IMR-90 (cell line): ENCODE results near the gene AGTR1. TPM values are rescaled to one million over a fixed set of nuclear protein-coding genes. Genes with fewer than 3 reads are reported as not detected.

Experiments
- ATAC-seq: fragments of 200-7000 bp; cut with Tn5 transposase; 2 replicates; pipeline ENCODE4 v1.9.1; 2020; ENCODE audit warnings: low read depth, mild to moderate bottlenecking, moderate library complexity
- BruUV-seq: library from RNA; stranded (reverse); fragments of 400-500 nt; replicated peaks from 2 replicates; lab custom pipeline; 2021; lab: Mats Ljungman, UMichigan
- CTCF ChIA-PET: fragments of 300-600 bp; formaldehyde crosslinking; extraction: SDS; loops from one replicate; lab custom pipeline; 2021; ENCODE audit warnings: antibody characterized with exemption; lab: Yijun Ruan, JAX
- POLR2A ChIA-PET: fragments of 300-600 bp; sonication (Branson Sonifier 250); formaldehyde crosslinking; loops from one replicate; lab custom pipeline; 2022; ENCODE audit warnings: antibody characterized with exemption; ENCODE audit not compliant: unreplicated experiment; lab: Charles Lee
- DNase-seq: peaks from one replicate; pipeline ENCODE4 v3.0.0; 2013
- H2AFZ ChIP-seq: replicated peaks from 2 replicates; pipeline ENCODE3; 2013; ENCODE audit warnings: low read length, mild to moderate bottlenecking; ENCODE audit not compliant: poor library complexity
- H2AK5ac ChIP-seq: 2 replicates; pipeline ENCODE4 v1.6.1; 2013; ENCODE audit warnings: low read depth, low read length, inconsistent platforms
- H2AK9ac ChIP-seq: replicated peaks from 2 replicates; pipeline ENCODE3; 2013; ENCODE audit warnings: mild to moderate bottlenecking, low read depth, low read length, moderate library complexity; ENCODE audit not compliant: poor library complexity
- H2BK120ac ChIP-seq: 2 replicates; pipeline ENCODE4 v1.6.1; 2013; ENCODE audit warnings: low read depth, low read length, inconsistent platforms
- H2BK15ac ChIP-seq: 3 replicates; pipeline ENCODE4 v1.6.1; 2013; ENCODE audit warnings: low read depth, low read length, inconsistent platforms
- H2BK20ac ChIP-seq: 2 replicates; pipeline ENCODE4 v1.6.1; 2013; ENCODE audit warnings: low read depth, mild to moderate bottlenecking, inconsistent platforms, low read length, moderate library complexity
- H2BK5ac ChIP-seq: 2 replicates; pipeline ENCODE4 v1.6.1; 2013; ENCODE audit warnings: mild to moderate bottlenecking, low read depth, low read length, inconsistent platforms; ENCODE audit not compliant: poor library complexity, severe bottlenecking
- H3K14ac ChIP-seq: replicated peaks from 2 replicates; pipeline ENCODE4 v1.6.1; 2013; ENCODE audit warnings: low read depth, low read length, inconsistent platforms
- H3K18ac ChIP-seq: 2 replicates; pipeline ENCODE4 v1.6.1; 2013; ENCODE audit warnings: low read depth, low read length, control low read depth
- H3K23ac ChIP-seq: 2 replicates; pipeline ENCODE4 v1.6.1; 2013; ENCODE audit warnings: low read depth, low read length, inconsistent platforms
- H3K27ac ChIP-seq: 2 replicates; pipeline ENCODE4 v1.5.1; 2013; ENCODE audit warnings: mild to moderate bottlenecking, control low read depth, low read length; ENCODE audit not compliant: insufficient read depth
- H3K27me3 ChIP-seq: 2 replicates; pipeline ENCODE4 v1.6.1; 2013; ENCODE audit warnings: low read length; ENCODE audit not compliant: control insufficient read depth, insufficient read depth
- H3K36me3 ChIP-seq: 2 replicates; pipeline ENCODE4 v1.6.1; 2013; ENCODE audit warnings: low read length, mixed read lengths; ENCODE audit not compliant: control insufficient read depth, insufficient read depth
- H3K4ac ChIP-seq: 2 replicates; pipeline ENCODE4 v1.6.1; 2013; ENCODE audit warnings: low read depth, low read length, inconsistent platforms
- H3K4me1 ChIP-seq: 2 replicates; pipeline ENCODE4 v1.6.1; 2013; ENCODE audit warnings: low read length, mixed read lengths; ENCODE audit not compliant: control insufficient read depth, insufficient read depth
- H3K4me2 ChIP-seq: 2 replicates; pipeline ENCODE4 v1.6.1; 2013; ENCODE audit warnings: low read depth, mild to moderate bottlenecking, control low read depth, low read length, moderate library complexity
- H3K4me3 ChIP-seq: 2 replicates; pipeline ENCODE4 v1.5.1; 2013; ENCODE audit warnings: low read depth, mild to moderate bottlenecking, control low read depth, low read length, moderate library complexity; ENCODE audit not compliant: insufficient read depth
- H3K56ac ChIP-seq: 2 replicates; pipeline ENCODE4 v1.6.1; 2013; ENCODE audit warnings: low read length, inconsistent platforms; ENCODE audit not compliant: insufficient read depth; ENCODE audit errors: extremely low read depth
- H3K79me1 ChIP-seq, 2 experiments: 2 replicates each; pipeline ENCODE4 v1.6.1; 2013; ENCODE audit warnings: low read length in 2 of 2, inconsistent platforms in 1 of 2, low read depth in 1 of 2
- H3K9ac ChIP-seq: 2 replicates; pipeline ENCODE4 v1.6.1; 2013; ENCODE audit warnings: low read depth, low read length, control low read depth
- H3K9me1 ChIP-seq: 2 replicates; pipeline ENCODE4 v1.6.1; 2013; ENCODE audit warnings: low read length, inconsistent platforms; ENCODE audit not compliant: insufficient read depth
- H3K9me3 ChIP-seq: 2 replicates; pipeline ENCODE4 v1.6.1; 2013; ENCODE audit warnings: low read length; ENCODE audit not compliant: control insufficient read depth, insufficient read depth
- H4K20me1 ChIP-seq: 2 replicates; pipeline ENCODE4 v1.6.1; 2013; ENCODE audit warnings: low read length, inconsistent platforms; ENCODE audit not compliant: insufficient read depth
- H4K5ac ChIP-seq: 2 replicates; pipeline ENCODE4 v1.6.1; 2013; ENCODE audit warnings: mild to moderate bottlenecking, low read depth, low read length, control low read depth
- H4K8ac ChIP-seq, 2 experiments: 2 replicates each; pipeline ENCODE4 v1.6.1; 2013; ENCODE audit warnings: low read depth in 2 of 2, low read length in 2 of 2, control low read depth in 1 of 2, inconsistent platforms in 1 of 2
- H4K91ac ChIP-seq: 2 replicates; pipeline ENCODE4 v1.6.1; 2013; ENCODE audit warnings: low read depth, low read length, inconsistent platforms; ENCODE audit not compliant: insufficient read depth
- BHLHE40 ChIP-seq: fragments of 150-350 bp; IDR thresholded peaks from 2 replicates; pipeline ENCODE4 v1.6.1; 2016; ENCODE audit warnings: mild to moderate bottlenecking, low read depth, low read length
- RCOR1 ChIP-seq: IDR thresholded peaks from 2 replicates; pipeline ENCODE4 v1.6.1; 2012; ENCODE audit warnings: mild to moderate bottlenecking, low read length, improper control_type of control experiment; ENCODE audit not compliant: insufficient replicate concordance
- SMC3 ChIP-seq: fragments of 150-350 bp; IDR thresholded peaks from 2 replicates; pipeline ENCODE4 v1.6.1; 2016; ENCODE audit warnings: low read depth, mild to moderate bottlenecking, antibody characterized with exemption, low read length, moderate library complexity
- WGBS, 2 experiments: methylation state at CpG; one replicate each; pipeline versions ENCODE4 v1.1.5 to v1.1.7; 2013; ENCODE audit warnings: missing lambda C conversion rate in 2 of 2; ENCODE audit not compliant: insufficient read length in 1 of 2; ENCODE audit errors: extremely low coverage in 2 of 2; 5-methylcytosine and 5-hydroxymethylcytosine counted together
- dilution Hi-C: fragments of 300-500 bp; cut with HindIII; formaldehyde crosslinking; loops from one replicate; pipeline ENCODE4 v1.14.3; 2018; ENCODE audit warnings: low sequenced_read_pairs; ENCODE audit not compliant: unreplicated experiment
- in situ Hi-C: fragments of 300-500 bp; cut with MboI; formaldehyde crosslinking; loops from 3 replicates; pipeline ENCODE4 v1.14.3; 2019; ENCODE audit warnings: low sequenced_read_pairs, inconsistent platforms, mixed read lengths
- intact Hi-C: fragments of 100-400 bp; cut with micrococcal nuclease; formaldehyde crosslinking; loops from 2 replicates; pipeline ENCODE4 v1.10.0; 2022
- polyA plus RNA-seq, 3 experiments: library from polyadenylated mRNA; depleted of rRNA; stranded (reverse); fragments of >200 nt; gene quantifications; 2 replicates each; pipeline ENCODE4 v1.2.3, GENCODE V29; 2012; ENCODE audit warnings: low replicate concordance in 1 of 3
- total RNA-seq: library from RNA; depleted of rRNA; stranded (reverse); fragments of >200 nt; gene quantifications from 2 replicates; pipeline ENCODE4 v1.2.3, GENCODE V29; 2012
- TF ChIP-seq, protein P1 (sequence below): fragments of 150-350 bp; IDR thresholded peaks from 2 replicates; pipeline ENCODE4 v1.6.1; 2017; ENCODE audit warnings: mild to moderate bottlenecking, antibody characterized with exemption, low read length, low read depth

The AGTR1 gene
- total and polyA plus RNA-seq, 2 of the 4 experiments (the other 2 are of a cell fraction): 2.2 to 2.7 TPM

GRCh38 chr3:148756311-148756710, 58.6 kb downstream of the AGTR1 start:
- Histone ChIP-seq H3K4me1 (no peaks in the 10 kb centered on the region), H3K27ac (no peak overlapping the region), H2BK20ac (no peak overlapping the region), H4K5ac (no peak overlapping the region), H2BK5ac (no peak overlapping the region), H2BK120ac (no peak overlapping the region), H3K27me3 (no peaks in the 10 kb centered on the region; the same call in 1 of the 2 replicates), H3K9me3 (no peaks in the 10 kb centered on the region), H4K91ac (no peak overlapping the region), H2AK9ac (no peak overlapping the region), H3K79me1 (no peaks in the 10 kb centered on the region), H3K14ac (no peak overlapping the region), H3K4me3 (no peak overlapping the region), H2BK15ac (no peak overlapping the region), H3K56ac (no peak overlapping the region), H3K23ac (no peak overlapping the region), H3K4me2 (no peak overlapping the region), H3K9me1 (no peaks in the 10 kb centered on the region), H2AFZ (no peak overlapping the region), H3K18ac (no peak overlapping the region), H3K36me3 (no peaks in the 10 kb centered on the region), H4K20me1 (no peaks in the 10 kb centered on the region), H2AK5ac (no peak overlapping the region), H3K4ac (no peak overlapping the region), H3K9ac (no peak overlapping the region), H4K8ac (no peak overlapping the region)
- DNase-seq (no peak), ATAC-seq (no peak)
- no TSS peak for BruUV-seq
- in situ Hi-C loops: no loop called here
- intact Hi-C loops: no loop called here
- POLR2A ChIA-PET: no interaction called here
- CTCF ChIA-PET: no interaction called here
- dilution Hi-C loops: no loop called here
- no peak for TF ChIP-seq BHLHE40
- TF ChIP-seq, protein P1, sequence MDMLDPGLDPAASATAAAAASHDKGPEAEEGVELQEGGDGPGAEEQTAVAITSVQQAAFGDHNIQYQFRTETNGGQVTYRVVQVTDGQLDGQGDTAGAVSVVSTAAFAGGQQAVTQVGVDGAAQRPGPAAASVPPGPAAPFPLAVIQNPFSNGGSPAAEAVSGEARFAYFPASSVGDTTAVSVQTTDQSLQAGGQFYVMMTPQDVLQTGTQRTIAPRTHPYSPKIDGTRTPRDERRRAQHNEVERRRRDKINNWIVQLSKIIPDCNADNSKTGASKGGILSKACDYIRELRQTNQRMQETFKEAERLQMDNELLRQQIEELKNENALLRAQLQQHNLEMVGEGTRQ: no peak
- no peak for TF ChIP-seq RCOR1
- TF ChIP-seq SMC3: no peak
- WGBS, 2 experiments: 100% methylated on average over 3 of the region's 4 CpGs; no CpG with 5 or more reads in 1 of the 2 experiments
